SK-N-SH (cell line): ENCODE results near the gene BANF1. TPM values are rescaled to one million over a fixed set of nuclear protein-coding genes. Genes with fewer than 3 reads are reported as not detected.
A peak's percentile ranks its signal among the peaks of the same experiment; 100 is the strongest.

Experiments
- CTCF ChIA-PET: fragments of 300-600, 350-600 bp; formaldehyde crosslinking; extraction: SDS; loops from one replicate; lab custom pipeline; 2021; lab: Yijun Ruan, JAX
- POLR2A ChIA-PET: fragments of 350-600 bp; sonication (Branson Sonifier 250); formaldehyde crosslinking; extraction: SDS; loops from one replicate; lab custom pipeline; 2020; ENCODE audit warnings: antibody characterized with exemption, inconsistent platforms; lab: Yijun Ruan, JAX
- DNase-seq: peaks from one replicate; pipeline ENCODE4 v3.0.0; 2012
- H2AFZ ChIP-seq: fragments of 200-600 bp; sonication (generic); 2 replicates; pipeline ENCODE4 v1.8.1; 2016; ENCODE audit warnings: antibody characterized with exemption, mild to moderate bottlenecking, low read depth
- H3F3A ChIP-seq: fragments of 200-600 bp; sonication (generic); replicated peaks from 2 replicates; pipeline ENCODE3; 2016; ENCODE audit warnings: antibody characterized with exemption, mild to moderate bottlenecking; ENCODE audit not compliant: insufficient read depth
- H3K27ac ChIP-seq, 2 experiments: fragments of 200-500 bp in 1 of 2; fragments of 200-600 bp in 1 of 2; sonication (Bioruptor generic) in 1 of 2; sonication (generic), shearing (Covaris generic) in 1 of 2; 2 replicates each; pipeline versions ENCODE4 v1.5.1 to v1.6.1; 2014 to 2016; ENCODE audit warnings: low read depth in 2 of 2, inconsistent platforms in 1 of 2, low read length in 1 of 2, mild to moderate bottlenecking in 1 of 2, mixed read lengths in 1 of 2
- H3K27me3 ChIP-seq: fragments of 200-600 bp; sonication (generic), shearing (Covaris generic); 2 replicates; pipeline ENCODE4 v1.6.1; 2016; ENCODE audit warnings: mixed run types; ENCODE audit not compliant: insufficient read depth
- H3K36me3 ChIP-seq, 2 experiments: fragments of 200-500 bp in 1 of 2; fragments of 200-600 bp in 1 of 2; sonication (Bioruptor generic) in 1 of 2; sonication (generic) in 1 of 2; replicated peaks in 1 of 2; 2 replicates each; pipeline versions ENCODE3 to v1.5.1; 2014 to 2016; ENCODE audit warnings: low read length in 1 of 2, mild to moderate bottlenecking in 1 of 2; ENCODE audit not compliant: insufficient read depth in 2 of 2, control insufficient read depth in 1 of 2
- H3K4me1 ChIP-seq, 2 experiments: fragments of 200-500 bp in 1 of 2; fragments of 200-600 bp in 1 of 2; sonication (Bioruptor generic) in 1 of 2; sonication (generic), shearing (Covaris generic) in 1 of 2; 2 replicates each; pipeline versions ENCODE4 v1.5.1 to v1.6.1; 2014 to 2016; ENCODE audit warnings: low read depth in 1 of 2, low read length in 1 of 2, mixed run types in 1 of 2; ENCODE audit not compliant: insufficient read depth in 2 of 2, control insufficient read depth in 1 of 2
- H3K4me2 ChIP-seq: fragments of 200-600 bp; sonication (generic), shearing (Covaris generic); 2 replicates; pipeline ENCODE4 v1.6.1; 2017; ENCODE audit warnings: mixed run types
- H3K4me3 ChIP-seq, 2 experiments: fragments of 200-500 bp in 1 of 2; fragments of 200-600 bp in 1 of 2; sonication (Bioruptor generic) in 1 of 2; sonication (generic), shearing (Covaris generic) in 1 of 2; 2 replicates each; pipeline versions ENCODE4 v1.5.1 to v1.8.1; 2014 to 2016; ENCODE audit warnings: low read depth in 2 of 2, inconsistent platforms in 1 of 2, low read length in 1 of 2, mild to moderate bottlenecking in 1 of 2, mixed read lengths in 1 of 2, moderate library complexity in 1 of 2
- H3K79me2 ChIP-seq: fragments of 200-600 bp; sonication (generic); 2 replicates; pipeline ENCODE4 v1.8.1; 2017; ENCODE audit warnings: mild to moderate bottlenecking; ENCODE audit not compliant: insufficient read depth
- H3K9ac ChIP-seq: fragments of 200-600 bp; sonication (generic); 2 replicates; pipeline ENCODE4 v1.6.1; 2017; ENCODE audit warnings: mixed run types
- H3K9me2 ChIP-seq: fragments of 200-600 bp; sonication (generic); 2 replicates; pipeline ENCODE4 v1.6.1; 2017; ENCODE audit warnings: mixed run types
- H3K9me3 ChIP-seq: fragments of 200-600 bp; sonication (generic); 2 replicates; pipeline ENCODE4 v1.6.1; 2017; ENCODE audit warnings: mixed run types, mild to moderate bottlenecking, moderate library complexity
- H4K20me1 ChIP-seq: fragments of 200-600 bp; sonication (generic); 2 replicates; pipeline ENCODE4 v1.6.1; 2017; ENCODE audit warnings: mild to moderate bottlenecking, mixed run types; ENCODE audit not compliant: insufficient read depth
- CHD2 ChIP-seq: fragments of 150-350 bp; IDR thresholded peaks from 2 replicates; pipeline ENCODE4 v1.6.1; 2018; ENCODE audit warnings: low read length; ENCODE audit not compliant: partially characterized antibody
- CTCF ChIP-seq: fragments of 200-600 bp; sonication (generic); IDR thresholded peaks from 2 replicates; pipeline ENCODE4 v1.6.1; 2017; ENCODE audit warnings: antibody characterized with exemption, mild to moderate bottlenecking, moderate library complexity
- EP300 ChIP-seq, 2 experiments: IDR thresholded peaks; 2 replicates each; pipeline versions ENCODE4 v1.4.0 to v1.6.1; 2012; ENCODE audit warnings: borderline replicate concordance in 1 of 2, low read depth in 1 of 2, low read length in 1 of 2
- FOXM1 ChIP-seq: IDR thresholded peaks from 2 replicates; pipeline ENCODE4 v1.4.0; 2012; ENCODE audit warnings: low read depth, mild to moderate bottlenecking
- GATA2 ChIP-seq: sonication (generic); formaldehyde crosslinking; IDR thresholded peaks from 2 replicates; pipeline ENCODE4 v1.5.0; 2020; ENCODE audit warnings: mild to moderate bottlenecking, missing genetic modification reagents
- JUND ChIP-seq: IDR thresholded peaks from 2 replicates; pipeline ENCODE4 v1.4.0; 2012
- MAX ChIP-seq: IDR thresholded peaks from 2 replicates; pipeline ENCODE4 v1.4.0; 2012; ENCODE audit warnings: low read depth
- MEF2A ChIP-seq: IDR thresholded peaks from 2 replicates; pipeline ENCODE4 v1.4.0; 2012; ENCODE audit warnings: low read depth, borderline replicate concordance
- MXI1 ChIP-seq: IDR thresholded peaks from 2 replicates; pipeline ENCODE4 v1.6.1; 2012; ENCODE audit warnings: mild to moderate bottlenecking, low read depth, low read length, improper control_type of control experiment
- NFIC ChIP-seq: IDR thresholded peaks from 2 replicates; pipeline ENCODE4 v1.4.0; 2012; ENCODE audit warnings: borderline replicate concordance
- NRF1 ChIP-seq: IDR thresholded peaks from 2 replicates; pipeline ENCODE4 v1.6.1; 2012; ENCODE audit warnings: low read depth, mild to moderate bottlenecking, low read length
- POLR2AphosphoS5 ChIP-seq: IDR thresholded peaks from 2 replicates; pipeline ENCODE4 v1.6.1; 2012; ENCODE audit warnings: low read depth, low read length
- RAD21 ChIP-seq: IDR thresholded peaks from 2 replicates; pipeline ENCODE4 v1.6.1; 2012; ENCODE audit warnings: mild to moderate bottlenecking, low read length
- RCOR1 ChIP-seq: fragments of 150-350 bp; IDR thresholded peaks from 2 replicates; pipeline ENCODE4 v1.6.1; 2017; ENCODE audit warnings: antibody characterized with exemption, low read length
- REST ChIP-seq: IDR thresholded peaks from 2 replicates; pipeline ENCODE4 v1.6.1; 2012; ENCODE audit warnings: mild to moderate bottlenecking, low read depth, low read length, moderate library complexity
- SIN3A ChIP-seq: IDR thresholded peaks from 2 replicates; pipeline ENCODE4 v1.6.1; 2012; ENCODE audit warnings: low read depth, mild to moderate bottlenecking, low read length, moderate library complexity, borderline replicate concordance
- SMC3 ChIP-seq: IDR thresholded peaks from 2 replicates; pipeline ENCODE4 v1.6.1; 2012; ENCODE audit warnings: low read depth, low read length, improper control_type of control experiment
- TAF1 ChIP-seq: IDR thresholded peaks from 2 replicates; pipeline ENCODE4 v1.6.1; 2012; ENCODE audit warnings: low read depth, mild to moderate bottlenecking, low read length, moderate library complexity, borderline replicate concordance
- TCF12 ChIP-seq: IDR thresholded peaks from 2 replicates; pipeline ENCODE4 v1.4.0; 2012
- TEAD4 ChIP-seq: IDR thresholded peaks from 2 replicates; pipeline ENCODE4 v1.4.0; 2012; ENCODE audit warnings: mild to moderate bottlenecking, borderline replicate concordance; ENCODE audit not compliant: insufficient read depth
- WGBS: methylation state at CpG from one replicate; pipeline ENCODE4 v1.1.6; 2017; ENCODE audit warnings: low lambda C conversion rate; 5-methylcytosine and 5-hydroxymethylcytosine counted together
- polyA plus RNA-seq, 3 experiments: library from polyadenylated mRNA; depleted of rRNA; stranded (reverse); fragments of >200 nt; gene quantifications; 2 replicates each; pipeline ENCODE4 v1.2.3, GENCODE V29; 2012

The BANF1 gene
- polyA plus RNA-seq, 1 of the 3 experiments (the other 2 are of a cell fraction) = 382 TPM

- POLR2A ChIA-PET = interaction anchor here (0.7 to 0.8 kb wide), 2 partner anchors 105 to 482 kb away, joined by 4 read pairs; no protein-coding TSS in a partner anchor
- no peaks in the 10 kb centered on the region for H3K9me3 ChIP-seq
- H3K9ac ChIP-seq = no peak overlapping the region
- peaks cover 0 to 2% of the 10 kb centered on the region in 2 experiments; a peak in 1 of 4 replicates for H3K4me1 ChIP-seq
- H4K20me1 ChIP-seq = no peaks in the 10 kb centered on the region
- H3K79me2 ChIP-seq = no peaks in the 10 kb centered on the region
- H3K36me3 ChIP-seq = peaks cover 0 to 12% of the 10 kb centered on the region in 2 experiments
- H3K4me3 ChIP-seq = peak overlapping the region in 1 of 2 experiments; percentile 4; a peak in 1 of 4 replicates
- 21% methylated on average over 10 of the region's 10 CpGs for WGBS
- H3K4me2 ChIP-seq = no peak overlapping the region
- H3K27me3 ChIP-seq = no peaks in the 10 kb centered on the region
- TF ChIP-seq MXI1 = peak; percentile 27; the same call in 1 of the 2 replicates
- TF ChIP-seq CTCF = peak; percentile 100
- TF ChIP-seq RAD21 = peak; percentile 97
- TF ChIP-seq SMC3 = peak; percentile 82
- TF ChIP-seq CHD2 = peak; percentile 70
- no peak for TF ChIP-seq TCF12
- peak; percentile 72 for TF ChIP-seq RCOR1
- TF ChIP-seq NRF1 = no peak
- peak; percentile 85 for DNase-seq
- H3K27ac ChIP-seq = peak overlapping the region; percentile 17 to 18; a peak in 2 of 4 replicates
- H2AFZ ChIP-seq = no peak overlapping the region
- H3K9me2 ChIP-seq = no peaks in the 10 kb centered on the region
- CTCF ChIA-PET = interaction anchor here (0.6 to 20.1 kb wide), 46 partner anchors 10 to 518 kb away, joined by 3 to 261 read pairs (median 4); partner anchors contain the start of genes BANF1, CATSPER1, CCDC85B and CTSW
- H3F3A ChIP-seq = peaks cover 15% of the 10 kb centered on the region
Measured at GRCh38 chr11:65988791-65989592, 13.3 kb upstream of the BANF1 start.

GRCh38 chr11:65992056-65992455 is 10.2 kb upstream of the BANF1 start:
- H3K4me2 ChIP-seq = no peak overlapping the region
- 76% methylated on average over 4 of the region's 5 CpGs for WGBS
- TF ChIP-seq TAF1 = no peak
- TF ChIP-seq NFIC = no peak
- no peak for TF ChIP-seq FOXM1
- no peak for TF ChIP-seq MEF2A
- no peak for TF ChIP-seq EP300 (IDR thresholded peaks at IDR 0.05; ENCODE audit: borderline replicate concordance in 1 of 2, low read depth in 1 of 2, low read length in 1 of 2)
- TF ChIP-seq TEAD4 = no peak
- no peak for TF ChIP-seq POLR2AphosphoS5
- TF ChIP-seq GATA2 (CRISPR knock-in tag) = no peak
- TF ChIP-seq JUND = no peak
- no peak for TF ChIP-seq REST
- TF ChIP-seq RCOR1 = no peak
- TF ChIP-seq MAX = no peak
- no peak for TF ChIP-seq CHD2
- no peak for TF ChIP-seq RAD21
- TF ChIP-seq NRF1 = no peak
- no peak for TF ChIP-seq SIN3A
- TF ChIP-seq, all 33 proteins: peak for 0
- H3K9me2 ChIP-seq = no peaks in the 10 kb centered on the region
- CTCF ChIA-PET = interaction anchor here (0.7 to 20.1 kb wide), 6 partner anchors 11 to 280 kb away, joined by 3 to 261 read pairs (median 6); partner anchors contain the start of genes CCDC85B, CTSW, FIBP and KAT5
- 0 out of 2 replicates have a peak, but pooled peaks cover 5% of the 10 kb centered on the region for H3K79me2 ChIP-seq
- H2AFZ ChIP-seq = no peak overlapping the region
- no peak overlapping the region for H3K27ac ChIP-seq
- H3K9ac ChIP-seq = no peak overlapping the region
- no peaks in the 10 kb centered on the region for H3K9me3 ChIP-seq
- H3K36me3 ChIP-seq = peaks cover 0 to 20% of the 10 kb centered on the region in 2 experiments
- H3K4me3 ChIP-seq = no peak overlapping the region
- H3K27me3 ChIP-seq = no peaks in the 10 kb centered on the region
- no peaks in the 10 kb centered on the region for H4K20me1 ChIP-seq
- no peak for DNase-seq
- POLR2A ChIA-PET = no interaction called here
- peaks cover 0 to 2% of the 10 kb centered on the region in 2 experiments; a peak in 1 of 4 replicates for H3K4me1 ChIP-seq
- peaks cover 27% of the 10 kb centered on the region for H3F3A ChIP-seq
